ENCODE results near the gene CKB. TPM values are rescaled to one million over a fixed set of nuclear protein-coding genes. Genes with fewer than 3 reads are reported as not detected.

The CKB gene
- total RNA-seq, result 100 to 1,000 TPM; 602 to 920 TPM
- 1,216 TPM for polyA plus RNA-seq (2013, experiment 1 of 2)
- polyA plus RNA-seq (2013, experiment 2 of 2), result 1,012 TPM
- long read RNA-seq, experiment 1, transcript CKB-201 (8 exons, 1,709 nt), result major isoform, 304 of 499 reads
- long read RNA-seq, experiment 1, transcript CKB-202 (4 exons, 1,170 nt), result minor isoform, 14 of 499 reads
- long read RNA-seq, experiment 1, partial matches to known transcripts, result 128 of 499 reads
- long read RNA-seq, experiment 1, other reads (novel, unspliced or antisense), result 50 of 499 reads
- long read RNA-seq, experiment 2, transcript CKB-201 (8 exons, 1,709 nt), result major isoform, 667 of 800 reads
- long read RNA-seq, experiment 2, partial matches to known transcripts, result 50 of 800 reads
- long read RNA-seq, experiment 2, other reads (novel, unspliced or antisense), result 79 of 800 reads
- long read RNA-seq, experiment 3, transcript CKB-202 (4 exons, 1,170 nt), result minor isoform, 10 of 5,067 reads
- long read RNA-seq, experiment 3, transcript CKB-201 (8 exons, 1,709 nt), result major isoform, 4,881 of 5,067 reads
- long read RNA-seq, experiment 3, partial matches to known transcripts, result 68 of 5,067 reads
- long read RNA-seq, experiment 3, other reads (novel, unspliced or antisense), result 108 of 5,067 reads
- long read RNA-seq, experiment 4, transcript CKB-202 (4 exons, 1,170 nt), result major isoform, 5 of 91 reads
- long read RNA-seq, experiment 4, partial matches to known transcripts, result 85 of 91 reads
- long read RNA-seq, experiment 4, other reads (novel, unspliced or antisense), result 0 of 91 reads

GRCh38 chr14:103522649-103523574 lies at the start of gene CKB:
TSS of gene CKB (minus strand) at chr14:103522830. CDS start at chr14:103522493, 337 bp downstream.
- Histone ChIP-seq H3K4me1 (ENCODE audit: control insufficient read depth, insufficient read depth, low read length) (peaks cover 29% of the 10 kb centered on the region), H3K9me3 (ENCODE audit: control insufficient read depth, low read length) (no peaks in the 10 kb centered on the region), H3K9ac (ENCODE audit: extremely low read depth, low read length, poor library complexity, severe bottlenecking) (peak within 1 kb of the TSS; percentile 80), H3K4me3 (ENCODE audit: low read length) (peak within 1 kb of the TSS; percentile 80), H3K27me3 (ENCODE audit: control insufficient read depth, insufficient read depth, low read length, poor library complexity, severe bottlenecking) (peaks cover 11% of the 10 kb centered on the region), H3K36me3 (ENCODE audit: control insufficient read depth, insufficient read depth, low read length) (peaks cover 19% of the 10 kb centered on the region), H3K27ac (ENCODE audit: low read depth, low read length) (peak within 1 kb of the TSS; percentile 76)
- 2 to 3% methylated on average over 44 to 107 of the region's 107 CpGs for WGBS, 2 experiments (ENCODE audit: insufficient coverage in 1 of 2, insufficient read length in 1 of 2)
- H3K36me3 Mint-ChIP-seq (ENCODE audit: low read depth), result peaks cover 9% of the 10 kb centered on the region
- H3K9me3 Mint-ChIP-seq, result no peaks in the 10 kb centered on the region
- no peak within 1 kb of the TSS for H3K27ac Mint-ChIP-seq
- H3K27me3 Mint-ChIP-seq (ENCODE audit: insufficient read depth), result peaks cover 14% of the 10 kb centered on the region
- peak; percentile 88 for DNase-seq
- peak within 1 kb of the TSS; percentile 67 for H3K4me3 Mint-ChIP-seq
- H3K4me1 Mint-ChIP-seq, result peaks cover 34% of the 10 kb centered on the region
- TF ChIP-seq CTCF (conservative IDR thresholded peaks at IDR 0.05), result no peak

DNA sequence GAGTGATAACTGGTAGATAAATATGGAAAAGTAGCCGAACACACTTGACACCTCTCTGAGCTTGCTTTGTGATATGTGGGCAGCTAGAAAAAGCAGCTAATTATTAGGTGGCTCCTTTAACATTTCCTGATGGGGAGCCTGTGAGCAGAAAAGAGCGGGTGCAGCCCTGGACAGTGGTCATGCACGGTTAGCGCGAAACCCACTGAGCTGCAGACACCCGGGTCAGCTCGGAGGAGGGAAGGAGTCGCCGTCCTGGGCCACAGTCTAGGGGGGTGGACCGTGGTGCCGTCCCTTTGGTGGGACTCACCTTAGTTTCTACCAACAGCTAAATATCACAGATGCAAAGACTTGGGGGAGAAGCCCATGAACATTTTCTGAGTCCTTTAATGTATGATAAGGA lies 46.8 kb upstream of the CKB start:
- no peak for DNase-seq
- no peaks in the 10 kb centered on the region for H3K9me3 Mint-ChIP-seq
- no peaks in the 10 kb centered on the region for H3K27me3 ChIP-seq (ENCODE audit: control insufficient read depth, insufficient read depth, low read length, poor library complexity, severe bottlenecking)
- H3K9me3 ChIP-seq (ENCODE audit: control insufficient read depth, low read length), result no peaks in the 10 kb centered on the region
- H3K9ac ChIP-seq (ENCODE audit: extremely low read depth, low read length, poor library complexity, severe bottlenecking), result no peak overlapping the region
- no peak for TF ChIP-seq CTCF (conservative IDR thresholded peaks at IDR 0.05)
- WGBS, 2 experiments (ENCODE audit: insufficient coverage in 1 of 2, insufficient read length in 1 of 2), result 83 to 85% methylated on average over 4 to 11 of the region's 11 CpGs
- peak overlapping the region; percentile 49 for H3K4me3 ChIP-seq (ENCODE audit: low read length)
- H3K27me3 Mint-ChIP-seq (ENCODE audit: insufficient read depth), result no peaks in the 10 kb centered on the region
- H3K4me1 ChIP-seq (ENCODE audit: control insufficient read depth, insufficient read depth, low read length), result peaks cover 5% of the 10 kb centered on the region
- H3K36me3 Mint-ChIP-seq (ENCODE audit: low read depth), result peaks cover 20% of the 10 kb centered on the region
- H3K27ac Mint-ChIP-seq, result peak overlapping the region; percentile 5
- peaks cover 17% of the 10 kb centered on the region for H3K36me3 ChIP-seq (ENCODE audit: control insufficient read depth, insufficient read depth, low read length)
- peaks cover 8% of the 10 kb centered on the region for H3K4me1 Mint-ChIP-seq
- no peak overlapping the region for H3K4me3 Mint-ChIP-seq
- H3K27ac ChIP-seq (ENCODE audit: low read depth, low read length), result peak overlapping the region; percentile 90

DNA sequence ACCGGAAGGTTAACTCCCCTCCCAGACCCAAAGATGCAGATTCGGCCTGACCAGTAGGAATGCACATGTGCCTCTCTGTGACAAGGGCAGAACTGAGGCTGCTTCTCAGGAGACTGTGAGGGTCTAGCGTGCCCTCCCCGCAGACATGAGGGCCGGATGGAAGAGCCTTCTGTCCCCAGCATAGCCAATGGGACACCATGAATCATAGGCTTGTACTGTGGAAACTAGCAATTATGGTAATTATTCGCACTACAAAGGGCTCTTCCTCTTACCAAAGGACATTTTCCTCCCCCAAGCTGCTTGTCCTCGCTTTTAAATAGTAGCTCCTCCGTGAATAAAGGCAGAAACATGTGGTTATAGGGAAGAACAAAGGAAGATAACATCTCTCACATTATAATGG lies 46.3 kb upstream of the CKB start:
- H3K36me3 ChIP-seq (ENCODE audit: control insufficient read depth, insufficient read depth, low read length), result peaks cover 17% of the 10 kb centered on the region
- no peaks in the 10 kb centered on the region for H3K27me3 ChIP-seq (ENCODE audit: control insufficient read depth, insufficient read depth, low read length, poor library complexity, severe bottlenecking)
- WGBS, 2 experiments (ENCODE audit: insufficient coverage in 1 of 2, insufficient read length in 1 of 2), result 59 to 72% methylated on average over 5 to 7 of the region's 8 CpGs
- Mint-ChIP-seq H3K4me3 (no peak overlapping the region), H3K9me3 (no peaks in the 10 kb centered on the region), H3K4me1 (peaks cover 10% of the 10 kb centered on the region), H3K27me3 (ENCODE audit: insufficient read depth) (no peaks in the 10 kb centered on the region), H3K36me3 (ENCODE audit: low read depth) (peaks cover 15% of the 10 kb centered on the region), H3K27ac (peak overlapping the region; percentile 5)
- no peaks in the 10 kb centered on the region for H3K9me3 ChIP-seq (ENCODE audit: control insufficient read depth, low read length)
- peak overlapping the region; percentile 90 for H3K27ac ChIP-seq (ENCODE audit: low read depth, low read length)
- no peak for TF ChIP-seq CTCF (conservative IDR thresholded peaks at IDR 0.05)
- DNase-seq, result no peak
- H3K4me3 ChIP-seq (ENCODE audit: low read length), result peak overlapping the region; percentile 49
- H3K4me1 ChIP-seq (ENCODE audit: control insufficient read depth, insufficient read depth, low read length), result peaks cover 5% of the 10 kb centered on the region
- no peak overlapping the region for H3K9ac ChIP-seq (ENCODE audit: extremely low read depth, low read length, poor library complexity, severe bottlenecking)

Measured in endodermal cell (in vitro differentiated cells).